NB4 (cell line): ENCODE measurements around the gene ANO8.

Source experiments
- CTCF ChIP-seq: IDR thresholded peaks from one replicate; pipeline ENCODE4 v1.5.1; 2012; ENCODE audit warnings: low read depth, low read length
- MYC ChIP-seq: IDR thresholded peaks from 2 replicates; pipeline ENCODE4 v1.6.1; 2011; ENCODE audit warnings: low read depth, low read length
- POLR2A ChIP-seq: IDR thresholded peaks from 2 replicates; pipeline ENCODE4 v1.6.1; 2011; ENCODE audit warnings: mild to moderate bottlenecking; ENCODE audit not compliant: insufficient read length; ENCODE audit errors: extremely low read depth

GRCh38 chr19:17331045-17331558 lies 3.6 kb downstream of the ANO8 start:
- TF ChIP-seq CTCF (no peak), POLR2A (no peak), MYC (no peak)
